Measurements from ENCODE around the gene RAB20. TPM values are rescaled to one million over a fixed set of nuclear protein-coding genes. Genes with fewer than 3 reads are reported as not detected.

The RAB20 gene
- total RNA-seq, 1 donor from 2014 or later = 8.2 TPM

DNA sequence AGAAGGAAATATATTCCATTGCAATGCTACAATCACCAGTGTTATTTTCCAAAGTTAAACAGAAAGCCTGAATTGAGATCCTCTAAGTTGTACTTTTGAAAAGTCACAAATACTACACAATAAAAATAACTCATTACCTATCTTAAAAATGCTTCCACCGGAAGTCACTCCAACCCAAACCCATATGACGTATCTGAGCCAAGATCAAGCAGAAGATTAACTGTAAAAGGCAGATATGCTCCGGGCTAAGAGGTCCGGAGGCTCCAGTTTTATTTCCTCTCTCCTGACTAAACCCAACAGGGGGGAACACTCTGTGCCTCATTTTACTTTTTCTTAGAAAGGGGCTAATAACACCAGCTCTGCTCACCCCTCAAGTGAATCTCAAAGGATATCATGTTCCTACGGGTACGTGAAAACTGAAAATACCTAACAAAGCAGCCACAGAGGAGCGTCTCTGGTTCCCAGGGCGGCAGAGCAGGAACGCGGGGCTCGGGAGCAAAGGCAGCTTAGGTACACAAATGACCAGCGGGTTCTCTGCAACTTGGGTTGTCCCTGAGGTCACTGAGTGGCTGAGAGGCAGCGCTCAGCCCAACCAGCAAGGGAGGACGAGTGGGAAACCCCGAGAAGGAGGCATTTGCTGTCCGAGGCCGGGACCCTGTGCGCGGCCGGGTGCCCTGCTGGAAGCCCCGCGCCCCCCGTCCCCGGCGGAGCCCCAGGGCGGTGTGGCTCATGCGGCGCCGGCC, 750 bp downstream of the RAB20 start:
- H3K36me3 ChIP-seq (ENCODE audit: control insufficient read depth, insufficient read depth, low read length) = no peaks in the 10 kb centered on the region
- DNase-seq (ENCODE audit: low read depth) (peak; percentile 34), FAIRE-seq (no peak)
- TF ChIP-seq, protein P1, sequence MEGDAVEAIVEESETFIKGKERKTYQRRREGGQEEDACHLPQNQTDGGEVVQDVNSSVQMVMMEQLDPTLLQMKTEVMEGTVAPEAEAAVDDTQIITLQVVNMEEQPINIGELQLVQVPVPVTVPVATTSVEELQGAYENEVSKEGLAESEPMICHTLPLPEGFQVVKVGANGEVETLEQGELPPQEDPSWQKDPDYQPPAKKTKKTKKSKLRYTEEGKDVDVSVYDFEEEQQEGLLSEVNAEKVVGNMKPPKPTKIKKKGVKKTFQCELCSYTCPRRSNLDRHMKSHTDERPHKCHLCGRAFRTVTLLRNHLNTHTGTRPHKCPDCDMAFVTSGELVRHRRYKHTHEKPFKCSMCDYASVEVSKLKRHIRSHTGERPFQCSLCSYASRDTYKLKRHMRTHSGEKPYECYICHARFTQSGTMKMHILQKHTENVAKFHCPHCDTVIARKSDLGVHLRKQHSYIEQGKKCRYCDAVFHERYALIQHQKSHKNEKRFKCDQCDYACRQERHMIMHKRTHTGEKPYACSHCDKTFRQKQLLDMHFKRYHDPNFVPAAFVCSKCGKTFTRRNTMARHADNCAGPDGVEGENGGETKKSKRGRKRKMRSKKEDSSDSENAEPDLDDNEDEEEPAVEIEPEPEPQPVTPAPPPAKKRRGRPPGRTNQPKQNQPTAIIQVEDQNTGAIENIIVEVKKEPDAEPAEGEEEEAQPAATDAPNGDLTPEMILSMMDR (IDR thresholded peaks at IDR 0.05; ENCODE audit: insufficient read depth, low read length, severe bottlenecking) = no peak
- peak overlapping the region; percentile 72 for H3K4me3 ChIP-seq (ENCODE audit: low read depth, low read length)
- H3K27me3 ChIP-seq (ENCODE audit: control insufficient read depth, insufficient read depth, low read length) = no peaks in the 10 kb centered on the region

DNA sequence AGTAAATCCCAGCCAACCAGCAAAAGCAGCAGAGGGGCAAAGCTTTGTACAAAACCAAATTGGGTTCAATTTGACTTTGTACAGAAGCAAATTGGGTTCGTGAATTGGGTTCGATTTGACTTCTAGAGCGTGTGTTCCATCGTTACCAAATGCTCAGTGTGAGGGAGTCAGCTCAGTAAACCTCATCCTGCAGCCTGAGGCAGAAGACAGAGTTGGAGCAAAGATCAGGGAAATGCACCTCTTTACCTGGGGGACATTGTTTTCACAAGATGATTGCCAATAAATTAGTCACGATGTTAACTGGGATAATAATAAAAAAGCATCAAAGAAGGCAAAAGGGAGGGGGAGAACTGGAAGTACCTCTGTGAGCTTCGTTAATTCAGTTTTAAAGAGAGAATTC, 1.5 kb downstream of the RAB20 start:
- FAIRE-seq = no peak

DNA sequence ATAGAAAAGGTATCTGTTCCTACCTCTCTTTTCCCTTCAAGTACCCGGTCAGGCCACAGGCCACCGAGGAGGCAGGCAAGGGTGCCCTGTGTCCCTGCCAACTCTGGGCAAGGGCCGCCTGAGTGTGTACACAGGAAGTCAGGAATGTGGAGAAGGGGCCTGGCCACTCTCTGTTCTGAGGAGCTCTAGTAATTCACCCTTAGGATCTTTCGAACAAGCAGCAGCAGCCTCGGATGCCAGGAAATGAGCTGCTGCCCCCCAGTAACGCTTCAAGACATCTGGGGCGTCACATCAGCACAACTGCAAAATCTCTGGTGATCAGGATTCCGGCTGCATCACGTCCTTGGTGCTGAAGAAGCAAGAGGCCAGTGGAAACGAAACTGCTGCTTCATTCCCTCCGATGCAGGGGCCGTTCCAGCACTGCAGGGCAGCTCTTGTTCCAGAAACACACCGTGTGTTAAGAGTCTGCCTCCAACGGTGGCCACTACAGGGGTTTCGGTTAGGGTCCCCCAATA, 2.0 kb downstream of the RAB20 start:
- DNase-seq (ENCODE audit: low read depth) (peak; percentile 18), FAIRE-seq (no peak)
- TF ChIP-seq, protein P1 (IDR thresholded peaks at IDR 0.05; ENCODE audit: insufficient read depth, low read length, severe bottlenecking) = no peak
- Histone ChIP-seq H3K4me3 (ENCODE audit: low read depth, low read length) (no peak overlapping the region), H3K36me3 (ENCODE audit: control insufficient read depth, insufficient read depth, low read length) (no peaks in the 10 kb centered on the region), H3K27me3 (ENCODE audit: control insufficient read depth, insufficient read depth, low read length) (no peaks in the 10 kb centered on the region)

More for the DNA sequence above, 1.5 kb downstream of the RAB20 start:
- Histone ChIP-seq H3K27me3 (ENCODE audit: control insufficient read depth, insufficient read depth, low read length) (no peaks in the 10 kb centered on the region), H3K36me3 (ENCODE audit: control insufficient read depth, insufficient read depth, low read length) (no peaks in the 10 kb centered on the region), H3K4me3 (ENCODE audit: low read depth, low read length) (no peak overlapping the region)
- DNase-seq (ENCODE audit: low read depth) = peak; percentile 28
- TF ChIP-seq, protein P1 (IDR thresholded peaks at IDR 0.05; ENCODE audit: insufficient read depth, low read length, severe bottlenecking) = no peak

DNA sequence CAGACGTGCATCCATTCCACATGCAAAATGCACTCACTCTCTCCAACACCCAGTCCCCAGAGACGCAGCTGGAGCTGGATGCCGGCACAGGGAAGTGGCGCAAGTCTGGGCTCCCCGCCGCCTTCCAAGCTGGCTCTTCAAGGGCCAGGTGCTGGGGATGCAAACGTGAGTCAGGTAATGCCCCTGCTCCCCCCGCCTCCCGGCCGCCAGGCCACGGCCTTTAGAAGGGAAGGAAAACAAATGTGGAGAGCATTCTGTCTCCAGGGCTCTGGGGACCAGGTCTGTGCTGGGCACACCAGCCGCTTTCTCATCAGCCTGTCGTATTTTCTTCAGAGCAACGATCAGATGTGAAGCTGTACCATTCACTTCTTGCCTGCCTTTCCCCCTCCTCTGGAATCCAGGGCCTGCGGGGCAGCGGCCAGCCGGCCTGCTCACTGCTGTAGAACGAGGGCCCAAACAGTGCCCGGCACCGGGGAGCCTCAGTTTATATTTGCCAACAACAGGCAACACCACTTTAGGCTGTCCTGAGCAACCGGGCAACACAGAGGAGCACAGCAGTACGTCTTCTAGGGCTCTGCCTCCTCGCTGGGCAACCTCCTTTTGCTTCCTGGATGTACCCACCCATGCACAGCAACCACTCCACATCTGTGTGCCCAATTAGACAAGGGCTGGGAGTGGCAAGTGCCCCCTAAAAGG, 3.8 kb downstream of the RAB20 start:
- DNase-seq (ENCODE audit: low read depth) (no peak), FAIRE-seq (no peak)
- no peak overlapping the region for H3K4me3 ChIP-seq (ENCODE audit: low read depth, low read length)
- no peaks in the 10 kb centered on the region for H3K27me3 ChIP-seq (ENCODE audit: control insufficient read depth, insufficient read depth, low read length)
- no peaks in the 10 kb centered on the region for H3K36me3 ChIP-seq (ENCODE audit: control insufficient read depth, insufficient read depth, low read length)
- TF ChIP-seq, protein P1 (IDR thresholded peaks at IDR 0.05; ENCODE audit: insufficient read depth, low read length, severe bottlenecking) = no peak

DNA sequence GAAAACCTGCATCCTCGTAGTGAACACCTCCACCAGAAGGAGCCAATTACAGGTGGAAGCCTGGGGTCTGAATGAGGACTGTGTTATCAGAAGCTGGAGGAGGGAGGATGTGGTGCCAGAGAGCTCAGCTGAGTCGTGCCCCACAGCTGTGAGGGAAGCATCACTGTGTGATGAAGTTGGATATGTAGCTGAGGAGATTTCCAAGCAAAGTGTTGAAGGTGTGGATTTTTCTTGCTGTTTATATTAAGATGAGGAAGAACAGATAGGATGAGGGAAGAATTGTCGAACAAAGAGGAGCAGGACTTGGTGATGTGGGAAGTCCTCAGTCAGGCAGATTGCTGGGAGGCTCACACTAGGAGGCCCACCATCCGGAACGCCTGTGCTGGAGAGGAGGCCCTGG, 4.4 kb downstream of the RAB20 start:
- H3K36me3 ChIP-seq (ENCODE audit: control insufficient read depth, insufficient read depth, low read length) = no peaks in the 10 kb centered on the region
- TF ChIP-seq, protein P1 (IDR thresholded peaks at IDR 0.05; ENCODE audit: insufficient read depth, low read length, severe bottlenecking) = no peak
- no peak for FAIRE-seq
- no peak for DNase-seq (ENCODE audit: low read depth)
- no peak overlapping the region for H3K4me3 ChIP-seq (ENCODE audit: low read depth, low read length)
- no peaks in the 10 kb centered on the region for H3K27me3 ChIP-seq (ENCODE audit: control insufficient read depth, insufficient read depth, low read length)
